Measurements from ENCODE around the gene FBXO7.

FBXO7 gene

DNA sequence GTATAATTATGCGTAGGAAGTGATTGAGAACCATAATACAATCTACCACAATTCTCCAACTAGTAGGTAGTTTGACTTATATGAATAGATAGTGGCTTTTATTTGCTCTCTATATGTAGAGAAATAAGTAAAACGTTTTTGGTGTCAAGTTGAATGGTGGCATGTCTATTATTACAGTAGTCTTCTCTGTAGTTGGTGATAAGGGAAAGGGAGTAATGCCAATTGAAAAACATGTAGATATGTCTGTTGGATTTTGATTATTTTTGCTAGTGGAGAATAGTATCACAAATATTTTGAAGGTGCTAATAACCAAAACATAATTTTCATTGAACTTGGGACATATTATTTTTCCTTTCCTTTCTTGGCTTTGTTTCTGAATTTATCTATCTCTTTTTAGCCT lies 17.5 kb downstream of the FBXO7 start:
- TF ChIP-seq, protein P1, sequence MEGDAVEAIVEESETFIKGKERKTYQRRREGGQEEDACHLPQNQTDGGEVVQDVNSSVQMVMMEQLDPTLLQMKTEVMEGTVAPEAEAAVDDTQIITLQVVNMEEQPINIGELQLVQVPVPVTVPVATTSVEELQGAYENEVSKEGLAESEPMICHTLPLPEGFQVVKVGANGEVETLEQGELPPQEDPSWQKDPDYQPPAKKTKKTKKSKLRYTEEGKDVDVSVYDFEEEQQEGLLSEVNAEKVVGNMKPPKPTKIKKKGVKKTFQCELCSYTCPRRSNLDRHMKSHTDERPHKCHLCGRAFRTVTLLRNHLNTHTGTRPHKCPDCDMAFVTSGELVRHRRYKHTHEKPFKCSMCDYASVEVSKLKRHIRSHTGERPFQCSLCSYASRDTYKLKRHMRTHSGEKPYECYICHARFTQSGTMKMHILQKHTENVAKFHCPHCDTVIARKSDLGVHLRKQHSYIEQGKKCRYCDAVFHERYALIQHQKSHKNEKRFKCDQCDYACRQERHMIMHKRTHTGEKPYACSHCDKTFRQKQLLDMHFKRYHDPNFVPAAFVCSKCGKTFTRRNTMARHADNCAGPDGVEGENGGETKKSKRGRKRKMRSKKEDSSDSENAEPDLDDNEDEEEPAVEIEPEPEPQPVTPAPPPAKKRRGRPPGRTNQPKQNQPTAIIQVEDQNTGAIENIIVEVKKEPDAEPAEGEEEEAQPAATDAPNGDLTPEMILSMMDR (IDR thresholded peaks at IDR 0.05) = no peak

DNA sequence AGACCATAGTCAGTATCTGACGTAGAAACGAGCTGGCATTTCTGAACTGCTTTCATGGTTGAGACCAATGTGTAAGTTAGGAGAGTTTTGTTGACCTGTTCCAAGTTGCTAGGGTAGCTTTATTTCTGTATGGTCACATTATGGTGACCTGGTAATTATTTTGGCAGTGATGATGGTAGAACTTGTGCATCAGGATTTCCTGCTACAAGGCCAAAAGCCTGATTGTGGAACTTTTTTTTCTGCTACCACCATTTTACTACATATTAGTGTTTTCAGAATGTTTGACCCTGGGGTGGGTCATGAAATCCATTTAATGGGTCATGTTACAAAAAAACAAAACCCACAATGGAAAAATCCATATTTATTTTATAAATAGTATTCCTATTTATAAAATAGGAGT lies 18.9 kb downstream of the FBXO7 start:
- TF ChIP-seq, protein P1 (IDR thresholded peaks at IDR 0.05) = no peak

DNA sequence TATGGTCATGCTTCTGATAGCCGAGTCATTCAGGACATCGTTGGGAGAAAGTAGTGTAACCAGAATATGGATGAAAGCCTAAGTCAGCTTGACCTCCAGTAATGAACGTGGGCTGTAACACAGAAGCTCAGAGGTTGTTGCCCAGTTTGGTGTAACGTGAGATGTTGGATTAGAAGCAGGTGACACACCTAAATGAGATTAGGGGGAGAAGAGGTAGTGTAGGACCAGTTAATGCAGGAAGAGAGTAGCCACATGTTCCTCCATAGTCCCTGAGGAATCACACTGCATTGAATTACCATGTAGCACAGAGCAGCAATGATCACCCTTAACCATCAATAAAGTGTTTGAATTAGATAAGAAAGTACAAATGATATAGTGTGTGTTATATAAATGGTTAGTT lies 20.4 kb downstream of the FBXO7 start:
- TF ChIP-seq, protein P1 (IDR thresholded peaks at IDR 0.05) = no peak

DNA sequence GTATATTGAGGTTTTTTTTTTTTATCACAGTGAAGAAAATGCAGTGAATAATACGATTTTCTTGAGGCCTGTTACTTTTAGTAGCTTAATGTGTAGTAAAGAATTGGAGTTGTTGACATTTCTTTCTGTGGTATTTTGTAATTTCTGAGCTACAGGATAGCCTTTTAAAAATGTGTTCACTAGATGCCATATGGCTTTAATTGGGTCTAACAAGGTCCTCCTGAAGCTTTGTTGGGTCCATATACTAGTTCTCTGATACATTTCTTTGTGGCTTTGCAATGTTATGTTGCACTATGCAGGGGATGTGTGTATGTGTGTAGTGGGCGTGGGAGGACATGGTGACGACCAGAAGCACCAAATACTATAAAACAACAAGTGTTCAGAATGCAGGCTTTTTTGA lies 25.1 kb downstream of the FBXO7 start:
- TF ChIP-seq, protein P1 (IDR thresholded peaks at IDR 0.05) = no peak

DNA sequence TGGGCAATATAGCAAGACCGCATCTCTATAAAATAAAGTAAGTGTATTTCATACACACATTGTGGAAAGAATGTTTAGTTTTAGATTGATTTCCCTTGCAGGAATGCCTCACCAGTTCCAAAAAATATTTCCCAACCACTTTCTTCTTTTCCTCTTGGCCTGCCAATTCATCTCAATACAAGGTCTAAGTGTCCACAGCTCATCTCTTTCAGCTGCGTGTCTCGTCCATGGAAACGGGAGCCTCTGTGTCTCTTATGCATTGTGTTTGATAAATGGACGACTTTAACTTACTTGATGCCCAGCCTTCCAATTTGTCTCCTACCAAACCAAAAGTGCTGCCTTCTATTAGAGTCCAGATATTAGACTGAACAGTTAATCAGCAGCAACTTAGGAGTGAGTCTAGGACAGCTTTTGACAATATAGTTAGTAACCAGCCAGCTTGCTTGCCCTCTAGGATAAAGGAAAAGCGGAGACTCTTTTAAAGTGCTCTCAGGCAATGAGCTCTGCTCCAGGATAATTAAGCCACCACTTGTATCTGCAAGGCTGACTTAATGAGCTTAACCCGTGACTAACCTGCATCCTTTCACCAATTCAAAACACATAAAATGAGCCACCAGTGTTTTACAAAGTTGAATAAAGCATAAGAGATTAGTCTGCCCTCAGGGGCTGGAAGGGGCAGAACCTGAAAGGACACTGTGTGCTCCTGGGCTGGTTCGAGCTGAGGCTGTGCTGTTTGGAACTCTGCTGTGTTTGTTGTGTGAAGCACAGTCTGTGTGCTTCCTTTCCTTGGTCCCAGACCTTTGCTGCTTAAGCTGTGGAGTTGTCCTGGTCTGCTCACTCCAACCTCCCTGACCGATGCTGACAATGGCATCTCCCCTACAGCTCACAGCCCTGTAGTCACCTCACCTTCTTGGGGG lies 27.5 kb downstream of the FBXO7 start:
- TF ChIP-seq, protein P1 (IDR thresholded peaks at IDR 0.05) = no peak

DNA sequence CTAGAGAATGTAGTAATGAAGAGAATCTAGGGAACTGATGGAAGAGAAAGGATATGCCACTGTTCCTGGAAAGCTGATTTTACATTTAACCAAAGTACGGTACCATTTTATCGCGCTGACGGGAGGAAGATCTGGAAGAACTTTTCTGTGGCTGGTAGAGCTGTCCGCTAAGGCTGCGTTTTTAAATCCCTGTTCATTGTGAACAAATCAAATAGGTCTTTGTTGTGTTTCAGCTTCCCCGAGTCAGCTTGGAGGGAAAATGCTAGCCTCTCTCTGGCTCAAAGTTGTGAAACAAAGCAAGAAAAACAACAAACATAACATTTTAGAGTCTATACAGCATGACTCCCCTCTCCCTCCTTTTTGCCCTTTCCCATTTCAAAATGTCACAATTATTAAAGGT lies 34.4 kb downstream of the FBXO7 start:
- TF ChIP-seq, protein P1 (IDR thresholded peaks at IDR 0.05) = no peak

DNA sequence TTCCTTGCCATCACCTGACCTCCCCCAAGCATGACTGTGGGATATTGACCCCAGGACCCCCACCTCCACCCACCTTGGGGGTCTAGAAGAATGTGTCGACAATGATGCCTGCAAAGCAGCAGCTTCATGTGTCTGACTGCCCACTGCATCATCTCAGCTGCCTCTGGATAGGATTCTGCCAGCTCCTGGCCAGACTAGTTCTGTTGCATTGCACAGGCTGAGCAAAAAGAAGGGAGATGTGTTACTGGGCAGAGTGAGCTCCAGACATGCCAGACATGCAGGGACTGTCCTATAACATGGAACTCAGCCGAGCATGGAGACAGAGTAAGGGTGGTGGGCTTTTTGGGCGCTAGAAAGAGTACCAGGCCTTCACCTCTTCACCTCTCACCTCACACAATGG lies 36.7 kb downstream of the FBXO7 start:
- TF ChIP-seq, protein P1 (IDR thresholded peaks at IDR 0.05) = no peak
